BJ (cell line): Measurements from ENCODE around the gene RHEB. TPM values are rescaled to one million over a fixed set of nuclear protein-coding genes. Genes with fewer than 3 reads are reported as not detected.

Experiments
- CTCF ChIA-PET: fragments of 350-600 bp; formaldehyde crosslinking; extraction: SDS; loops from one replicate; lab custom pipeline; 2021; ENCODE audit warnings: antibody characterized with exemption, inconsistent platforms; lab: Yijun Ruan, JAX
- POLR2A ChIA-PET: fragments of 300-600 bp; sonication (Branson Sonifier 250); formaldehyde crosslinking; extraction: SDS; loops from one replicate; lab custom pipeline; 2021; ENCODE audit warnings: antibody characterized with exemption; lab: Charles Lee
- DNase-seq: peaks from one replicate; pipeline ENCODE4 v3.0.0-alpha.2; 2011; ENCODE audit warnings: low read depth
- H3K27me3 ChIP-seq: 2 replicates; pipeline ENCODE4 v1.6.0; 2011; ENCODE audit warnings: low read length; ENCODE audit not compliant: control insufficient read depth, insufficient read depth
- H3K36me3 ChIP-seq: 2 replicates; pipeline ENCODE4 v1.5.1; 2011; ENCODE audit warnings: low read length; ENCODE audit not compliant: control insufficient read depth, insufficient read depth
- H3K4me3 ChIP-seq: 2 replicates; pipeline ENCODE4 v1.5.1; 2011; ENCODE audit warnings: low read depth, mild to moderate bottlenecking, control low read depth, low read length
- CTCF ChIP-seq: IDR thresholded peaks from 2 replicates; pipeline ENCODE4 v1.5.1; 2011; ENCODE audit warnings: low read depth, mild to moderate bottlenecking, control low read depth, inconsistent platforms, low read length, moderate library complexity; ENCODE audit not compliant: insufficient read depth
- polyA plus RNA-seq: library from polyadenylated mRNA; depleted of rRNA; stranded (reverse); fragments of >200 nt; gene quantifications from 2 replicates; pipeline ENCODE4 v1.2.3, GENCODE V29; 2011

RHEB gene
- polyA plus RNA-seq, 1 experiment, result 45.4 TPM

- H3K27me3 ChIP-seq, result no peaks in the 10 kb centered on the region
- H3K36me3 ChIP-seq, result no peaks in the 10 kb centered on the region
- no peak for TF ChIP-seq CTCF
- DNase-seq, result no peak
- CTCF ChIA-PET, result no interaction called here
- POLR2A ChIA-PET, result no interaction called here
- no peak overlapping the region for H3K4me3 ChIP-seq
Observed at GRCh38 chr7:151508991-151509390, 10.7 kb downstream of the RHEB start.

- no peak for DNase-seq
- POLR2A ChIA-PET, result no interaction called here
- Histone ChIP-seq H3K36me3 (no peaks in the 10 kb centered on the region), H3K27me3 (no peaks in the 10 kb centered on the region), H3K4me3 (no peak overlapping the region)
- CTCF ChIA-PET, result interaction anchor here (1.2 to 1.4 kb wide), 2 partner anchors 37 to 247 kb away, joined by 3 to 5 read pairs; no protein-coding TSS in a partner anchor
- TF ChIP-seq CTCF, result no peak
Observed at GRCh38 chr7:151507806-151508205, 11.9 kb downstream of the RHEB start.

- no peaks in the 10 kb centered on the region for H3K27me3 ChIP-seq
- TF ChIP-seq CTCF, result no peak
- H3K4me3 ChIP-seq, result no peak overlapping the region
- H3K36me3 ChIP-seq, result no peaks in the 10 kb centered on the region
- DNase-seq, result no peak
- ChIA-PET POLR2A (no interaction called here), CTCF (interaction anchor here (1.5 kb wide), 2 partner anchors 9 to 125 kb away, joined by 3 to 4 read pairs; no protein-coding TSS in a partner anchor)
Observed at GRCh38 chr7:151506901-151507382, 12.8 kb downstream of the RHEB start.

GRCh38 chr7:151505836-151506468, 13.7 kb downstream of the RHEB start:
- POLR2A ChIA-PET, result no interaction called here
- DNase-seq, result no peak
- Histone ChIP-seq H3K36me3 (no peaks in the 10 kb centered on the region), H3K27me3 (no peaks in the 10 kb centered on the region), H3K4me3 (no peak overlapping the region)
- no peak for TF ChIP-seq CTCF
- CTCF ChIA-PET, result interaction anchor here (1.5 kb wide), 2 partner anchors 10 to 126 kb away, joined by 3 to 4 read pairs; no protein-coding TSS in a partner anchor

GRCh38 chr7:151505433-151505832, 14.3 kb downstream of the RHEB start:
- POLR2A ChIA-PET, result no interaction called here
- CTCF ChIA-PET, result interaction anchor here (1.5 kb wide), 1 partner anchor 11 kb away, joined by 4 read pairs; no protein-coding TSS in a partner anchor
- TF ChIP-seq CTCF, result no peak
- no peaks in the 10 kb centered on the region for H3K27me3 ChIP-seq
- no peaks in the 10 kb centered on the region for H3K36me3 ChIP-seq
- H3K4me3 ChIP-seq, result no peak overlapping the region
- DNase-seq, result no peak
